Measurements from ENCODE around the gene SBK3. TPM values are rescaled to one million over a fixed set of nuclear protein-coding genes. Genes with fewer than 3 reads are reported as not detected.

The SBK3 gene
- total RNA-seq, 2 donors from 2014 or later = 0.23 to 0.74 TPM

- H3K36me3 ChIP-seq = no peaks in the 10 kb centered on the region
- WGBS = 79% methylated on average over 14 of the region's 14 CpGs
- no peak overlapping the region for H3K27ac ChIP-seq
- no peaks in the 10 kb centered on the region for H3K27me3 ChIP-seq (replicated peaks; ENCODE audit: insufficient read depth)
- H3K9me3 ChIP-seq = no peaks in the 10 kb centered on the region
- no peak overlapping the region for H3K4me3 ChIP-seq
- no peak for DNase-seq (ENCODE audit: low spot score)
- H3K4me1 ChIP-seq (replicated peaks) = no peaks in the 10 kb centered on the region
- intact Hi-C loops (cut with DNase I) = no loop called here
- no peak for TF ChIP-seq CTCF (IDR thresholded peaks at IDR 0.05)
- no peak for TF ChIP-seq POLR2AphosphoS5 (IDR thresholded peaks at IDR 0.05)
- no peak for TF ChIP-seq POLR2A (IDR thresholded peaks at IDR 0.05)
Measured at GRCh38 chr19:55520691-55521292, 24.6 kb downstream of the SBK3 start.

GRCh38 chr19:55519451-55520311, 25.7 kb downstream of the SBK3 start:
- intact Hi-C loops (cut with DNase I) = loop anchor here (5.0 kb wide), 2 partner anchors 63 to 88 kb away; partner anchors contain the start of genes ZNF579 and ZNF865
- DNase-seq (ENCODE audit: low spot score) = no peak
- Histone ChIP-seq H3K4me3 (no peak overlapping the region), H3K27me3 (replicated peaks; ENCODE audit: insufficient read depth) (no peaks in the 10 kb centered on the region), H3K27ac (no peak overlapping the region), H3K9me3 (no peaks in the 10 kb centered on the region), H3K36me3 (no peaks in the 10 kb centered on the region), H3K4me1 (replicated peaks) (no peaks in the 10 kb centered on the region)
- TF ChIP-seq POLR2AphosphoS5 (IDR thresholded peaks at IDR 0.05) (no peak), POLR2A (IDR thresholded peaks at IDR 0.05) (no peak)
- 87% methylated on average over 10 of the region's 10 CpGs for WGBS

GRCh38 chr19:55516878-55517620, 28.3 kb downstream of the SBK3 start:
- no peaks in the 10 kb centered on the region for H3K36me3 ChIP-seq
- intact Hi-C loops (cut with DNase I) = loop anchor here (2.0 to 5.0 kb wide), 3 partner anchors 65 to 116 kb away; partner anchors contain the start of genes ZNF579 and ZNF865
- peak overlapping the region; percentile 77 for H3K27ac ChIP-seq
- peak overlapping the region; percentile 26 to 43 for H3K4me3 ChIP-seq
- H3K9me3 ChIP-seq = no peaks in the 10 kb centered on the region
- H3K4me1 ChIP-seq (replicated peaks) = no peaks in the 10 kb centered on the region
- no peaks in the 10 kb centered on the region for H3K27me3 ChIP-seq (replicated peaks; ENCODE audit: insufficient read depth)
- DNase-seq (ENCODE audit: low spot score) = peak; percentile 94
- TF ChIP-seq POLR2A (IDR thresholded peaks at IDR 0.05) (peak; percentile 55), CTCF (IDR thresholded peaks at IDR 0.05) (peak; percentile 79 to 98 (median 92)), POLR2AphosphoS5 (IDR thresholded peaks at IDR 0.05) (peak; percentile 88)
- WGBS = 10% methylated on average over 61 of the region's 61 CpGs

- no peak overlapping the region for H3K4me3 ChIP-seq
- DNase-seq (ENCODE audit: low spot score) = no peak
- no peaks in the 10 kb centered on the region for H3K9me3 ChIP-seq
- H3K4me1 ChIP-seq (replicated peaks) = no peaks in the 10 kb centered on the region
- intact Hi-C loops (cut with DNase I) = loop anchor here (10.0 kb wide), 1 partner anchor 223 kb away; the partner anchor contains the start of genes BRSK1 and HSPBP1
- no peaks in the 10 kb centered on the region for H3K27me3 ChIP-seq (replicated peaks; ENCODE audit: insufficient read depth)
- no peaks in the 10 kb centered on the region for H3K36me3 ChIP-seq
- WGBS = 77% methylated on average over 10 of the region's 10 CpGs
- no peak overlapping the region for H3K27ac ChIP-seq
- TF ChIP-seq POLR2AphosphoS5 (IDR thresholded peaks at IDR 0.05) = no peak
- no peak for TF ChIP-seq CTCF (IDR thresholded peaks at IDR 0.05)
- no peak for TF ChIP-seq POLR2A (IDR thresholded peaks at IDR 0.05)
Measured at GRCh38 chr19:55508120-55508519, 37.2 kb downstream of the SBK3 start.

- no peak for DNase-seq (ENCODE audit: low spot score)
- intact Hi-C loops (cut with DNase I) = loop anchor here (2.0 to 10.0 kb wide), 2 partner anchors 38 to 220 kb away; partner anchors contain the start of genes BRSK1 and HSPBP1
- Histone ChIP-seq H3K9me3 (no peaks in the 10 kb centered on the region), H3K4me1 (replicated peaks) (no peaks in the 10 kb centered on the region), H3K27me3 (replicated peaks; ENCODE audit: insufficient read depth) (no peaks in the 10 kb centered on the region), H3K4me3 (no peak overlapping the region), H3K27ac (no peak overlapping the region), H3K36me3 (no peaks in the 10 kb centered on the region)
- whole genome bisulfite sequencing = 83% methylated on average over 11 of the region's 11 CpGs
- TF ChIP-seq POLR2A (IDR thresholded peaks at IDR 0.05) (no peak), CTCF (IDR thresholded peaks at IDR 0.05) (no peak), POLR2AphosphoS5 (IDR thresholded peaks at IDR 0.05) (no peak)
Measured at GRCh38 chr19:55504981-55505380, 40.4 kb downstream of the SBK3 start.

Data from prostate gland (tissue), 2 donors.